Naive thymus-derived CD4-positive, alpha-beta T cell (primary cell): ENCODE data around the gene ARGLU1. TPM values are rescaled to one million over a fixed set of nuclear protein-coding genes. Genes with fewer than 3 reads are reported as not detected.

Experiments used
- ATAC-seq: fragments of 150-1000 bp; cut with Tn5 transposase; 2 replicates; pipeline ENCODE4 v1.10.0; 2021; ENCODE audit warnings: mild to moderate bottlenecking, moderate library complexity
- CTCF ChIA-PET: fragments of 350-600 bp; sonication (Branson Sonifier 250); formaldehyde crosslinking; loops from one replicate; lab custom pipeline; 2021; ENCODE audit warnings: antibody characterized with exemption; lab: Charles Lee
- POLR2A ChIA-PET: fragments of 350-600 bp; sonication (Branson Sonifier 250); formaldehyde crosslinking; loops from one replicate; lab custom pipeline; 2021; ENCODE audit warnings: antibody characterized with exemption, inconsistent platforms; lab: Charles Lee
- DNase-seq, 9 donors: peaks; one replicate each; pipeline versions ENCODE4 v3.0.0 to v3.0.0-alpha.2; 2020 to 2022; ENCODE audit warnings: mixed read lengths in 1 of 9
- H3K27ac ChIP-seq: one replicate; pipeline ENCODE4 v1.7.0; 2013; ENCODE audit warnings: mild to moderate bottlenecking, low read depth, low read length, moderate library complexity
- H3K27me3 ChIP-seq, 2 donors: one replicate each; pipeline ENCODE4 v1.7.0; 2013; ENCODE audit warnings: low read length in 2 of 2, mild to moderate bottlenecking in 2 of 2, moderate library complexity in 2 of 2; ENCODE audit not compliant: control insufficient read depth in 2 of 2, insufficient read depth in 2 of 2
- H3K36me3 ChIP-seq, 3 experiments: 1 replicate in 2 of 3; 2 replicates in 1 of 3; pipeline ENCODE4 v1.7.0; 2013; ENCODE audit warnings: low read length in 3 of 3, mild to moderate bottlenecking in 3 of 3, moderate library complexity in 1 of 3; ENCODE audit not compliant: insufficient read depth in 3 of 3, control insufficient read depth in 2 of 3
- H3K4me1 ChIP-seq, 2 donors: one replicate each; pipeline ENCODE4 v1.7.0; 2013; ENCODE audit warnings: low read length in 2 of 2, mild to moderate bottlenecking in 2 of 2, moderate library complexity in 1 of 2; ENCODE audit not compliant: control insufficient read depth in 2 of 2, insufficient read depth in 2 of 2
- H3K4me3 ChIP-seq: 2 replicates; pipeline ENCODE4 v1.7.0; 2013; ENCODE audit warnings: mild to moderate bottlenecking, low read length
- H3K9me3 ChIP-seq, 3 experiments: 1 replicate in 2 of 3; 2 replicates in 1 of 3; pipeline ENCODE4 v1.7.0; 2013; ENCODE audit warnings: low read length in 3 of 3; ENCODE audit not compliant: control insufficient read depth in 2 of 3
- H3K27ac Mint-ChIP-seq, 9 donors: one replicate each; pipeline ENCODE4 v1.8.0; 2020 to 2022; ENCODE audit warnings: mixed read lengths in 9 of 9, mild to moderate bottlenecking in 8 of 9, moderate library complexity in 5 of 9, inconsistent platforms in 2 of 9
- H3K27me3 Mint-ChIP-seq, 5 donors: one replicate each; pipeline ENCODE4 v1.8.0; 2021 to 2022; ENCODE audit warnings: mixed read lengths in 5 of 5, mild to moderate bottlenecking in 1 of 5
- H3K36me3 Mint-ChIP-seq, 5 donors: one replicate each; pipeline ENCODE4 v1.8.0; 2020 to 2022; ENCODE audit warnings: mixed read lengths in 5 of 5, mild to moderate bottlenecking in 3 of 5, inconsistent platforms in 1 of 5
- H3K4me1 Mint-ChIP-seq, 7 donors: one replicate each; pipeline ENCODE4 v1.8.0; 2020 to 2022; ENCODE audit warnings: mixed read lengths in 7 of 7, mild to moderate bottlenecking in 3 of 7, inconsistent platforms in 1 of 7
- H3K4me3 Mint-ChIP-seq, 10 donors: one replicate each; pipeline ENCODE4 v1.8.0; 2020 to 2022; ENCODE audit warnings: mild to moderate bottlenecking in 10 of 10, mixed read lengths in 10 of 10, moderate library complexity in 6 of 10, inconsistent platforms in 2 of 10
- H3K9me3 Mint-ChIP-seq, 11 donors: one replicate each; pipeline ENCODE4 v1.8.0; 2020 to 2022; ENCODE audit warnings: mixed read lengths in 11 of 11, mild to moderate bottlenecking in 4 of 11, inconsistent platforms in 1 of 11, moderate library complexity in 1 of 11
- intact Hi-C, 2 donors: fragments of 100-400 bp; cut with micrococcal nuclease; formaldehyde crosslinking; loops; one replicate each; pipeline ENCODE4 v1.15.1; 2023
- polyA plus RNA-seq, 2 donors: library from polyadenylated mRNA; unstranded; fragments of 300-500 nt; fragmentation: Illumina TruSeq; gene quantifications; one replicate each; pipeline ENCODE4 v1.2.3, GENCODE V29; 2021
- total RNA-seq, 6 experiments: library from RNA in 5 of 6; stranded (reverse) in 5 of 6; gene quantifications; 1 replicate in 5 of 6; 2 replicates in 1 of 6; pipeline ENCODE4 v1.2.3 and lab custom pipeline; 2021 to 2026

ARGLU1 gene
- total and polyA plus RNA-seq, 7 experiments from 2014 or later: 36.1 to 291 (median 144) TPM

- H3K9me3 Mint-ChIP-seq: peaks cover 0 to 2% (median 0%) of the 10 kb centered on the region in 11 donors
- peaks cover 48 to 82% (median 54%) of the 10 kb centered on the region in 5 donors for H3K27me3 Mint-ChIP-seq
These were observed 37.6 kb downstream of the ARGLU1 start for GRCh38 chr13:106530171-106530851.

DNA sequence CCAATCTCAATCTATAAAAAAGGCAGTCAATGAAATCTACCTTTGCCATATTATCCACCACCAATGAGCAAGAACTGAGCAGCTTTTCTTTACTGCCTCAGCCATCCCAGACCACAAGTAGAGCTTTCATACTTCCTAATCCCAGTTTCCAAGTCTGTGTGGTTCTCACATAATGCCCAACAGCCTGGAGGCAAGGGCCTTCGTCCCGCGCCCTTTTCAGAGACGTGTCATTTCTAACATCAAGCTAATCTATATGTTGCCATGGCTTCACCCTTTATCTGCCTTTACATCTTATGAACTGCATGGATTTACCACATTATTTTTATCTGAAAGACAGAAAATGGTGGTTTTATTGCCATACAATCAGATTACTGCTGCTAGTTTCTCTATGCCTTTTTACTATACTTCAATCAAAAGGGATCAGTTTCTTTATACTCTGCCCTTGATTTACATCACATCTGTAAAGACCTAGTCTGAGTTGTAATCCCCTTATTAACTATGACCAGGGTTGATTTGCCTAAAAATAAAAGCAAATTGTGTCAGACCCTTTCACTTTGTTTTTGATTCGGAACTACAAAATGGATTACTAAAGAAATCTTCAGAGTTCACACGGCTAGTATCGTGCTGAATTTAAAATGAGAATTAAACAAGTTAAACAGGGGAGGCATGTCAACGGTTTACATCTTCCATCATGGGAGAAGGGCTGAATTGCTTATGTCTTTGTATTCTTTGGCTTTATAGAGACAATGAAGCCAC is 38.3 kb downstream of the ARGLU1 start:
- H3K27me3 Mint-ChIP-seq: peaks cover 51 to 80% (median 54%) of the 10 kb centered on the region in 5 donors
- no peak for ATAC-seq

More at GRCh38 chr13:106530171-106530851, 37.6 kb downstream of the ARGLU1 start:
- H3K36me3 ChIP-seq: no peaks in the 10 kb centered on the region
- DNase-seq (no peak), ATAC-seq (no peak)
- CTCF ChIA-PET: no interaction called here
- Mint-ChIP-seq H3K36me3 (peaks cover 0 to 4% (median 0%) of the 10 kb centered on the region in 5 donors), H3K4me1 (peaks cover 5 to 20% (median 14%) of the 10 kb centered on the region in 7 donors), H3K4me3 (no peak overlapping the region), H3K27ac (no peak overlapping the region)
- peaks cover 5 to 19% of the 10 kb centered on the region in 2 donors for H3K4me1 ChIP-seq
- no peak overlapping the region for H3K4me3 ChIP-seq
- intact Hi-C loops: loop anchor here in 1 of 2 donors (10.0 kb wide), 1 partner anchor 1684 kb away; the partner anchor contains the start of genes ABHD13 and LIG4
- no peaks in the 10 kb centered on the region for H3K27me3 ChIP-seq
- H3K27ac ChIP-seq: no peak overlapping the region
- H3K9me3 ChIP-seq: no peaks in the 10 kb centered on the region
- POLR2A ChIA-PET: no interaction called here

GRCh38 chr13:106528718-106529414 is 39.1 kb downstream of the ARGLU1 start:
- ChIA-PET CTCF (no interaction called here), POLR2A (no interaction called here)
- intact Hi-C loops: no loop called here
- peaks cover 5 to 19% (median 13%) of the 10 kb centered on the region in 7 donors for H3K4me1 Mint-ChIP-seq
- no peaks in the 10 kb centered on the region for H3K27me3 ChIP-seq
- DNase-seq: no peak
- no peak overlapping the region for H3K4me3 ChIP-seq
- H3K9me3 ChIP-seq: no peaks in the 10 kb centered on the region
- no peak overlapping the region for H3K27ac ChIP-seq
- peaks cover 1 to 13% of the 10 kb centered on the region in 2 donors for H3K4me1 ChIP-seq
- H3K9me3 Mint-ChIP-seq: peaks cover 0 to 2% (median 0%) of the 10 kb centered on the region in 11 donors
- peaks cover 0 to 4% (median 0%) of the 10 kb centered on the region in 5 donors for H3K36me3 Mint-ChIP-seq
- no peaks in the 10 kb centered on the region for H3K36me3 ChIP-seq
- ATAC-seq: no peak
- no peak overlapping the region for H3K4me3 Mint-ChIP-seq
- peak overlapping the region in 1 of 9 donors; percentile 6 for H3K27ac Mint-ChIP-seq
- H3K27me3 Mint-ChIP-seq: peaks cover 52 to 79% (median 54%) of the 10 kb centered on the region in 5 donors

More for the DNA sequence above, 38.3 kb downstream of the ARGLU1 start:
- Mint-ChIP-seq H3K27ac (peak overlapping the region in 1 of 9 donors; percentile 6), H3K9me3 (peaks cover 0 to 2% (median 0%) of the 10 kb centered on the region in 11 donors), H3K4me1 (peaks cover 5 to 20% (median 14%) of the 10 kb centered on the region in 7 donors), H3K4me3 (no peak overlapping the region), H3K36me3 (peaks cover 0 to 4% (median 0%) of the 10 kb centered on the region in 5 donors)
- Histone ChIP-seq H3K9me3 (no peaks in the 10 kb centered on the region), H3K27ac (no peak overlapping the region), H3K4me3 (no peak overlapping the region), H3K4me1 (peaks cover 5 to 19% of the 10 kb centered on the region in 2 donors), H3K36me3 (no peaks in the 10 kb centered on the region), H3K27me3 (no peaks in the 10 kb centered on the region)
- CTCF ChIA-PET: no interaction called here
- intact Hi-C loops: loop anchor here in 1 of 2 donors (10.0 kb wide), 1 partner anchor 1685 kb away; the partner anchor contains the start of genes ABHD13 and LIG4
- DNase-seq: no peak
- POLR2A ChIA-PET: no interaction called here

DNA sequence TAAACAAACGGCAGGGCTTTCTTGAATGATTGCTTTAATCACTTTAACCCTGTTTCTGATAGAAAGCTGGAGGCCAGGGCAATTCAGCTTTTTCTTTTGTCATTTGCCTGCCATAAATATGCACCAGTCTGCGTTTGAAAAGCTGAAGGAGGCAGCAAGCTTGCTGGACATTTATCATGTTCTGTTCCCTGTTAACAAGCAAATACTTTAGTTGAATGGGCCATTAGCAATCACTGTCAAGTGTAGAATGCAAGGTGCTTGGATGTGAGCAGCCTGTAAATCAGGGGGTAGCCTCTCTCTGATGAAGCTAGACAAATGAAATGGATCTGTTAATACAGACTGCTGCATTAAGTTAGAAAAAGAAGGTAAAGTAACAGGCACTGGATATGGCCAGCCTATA is 40.1 kb downstream of the ARGLU1 start:
- H3K4me3 ChIP-seq: no peak overlapping the region
- DNase-seq: no peak
- Mint-ChIP-seq H3K4me1 (peaks cover 0 to 8% (median 4%) of the 10 kb centered on the region in 7 donors), H3K27ac (no peak overlapping the region), H3K27me3 (peaks cover 43 to 73% (median 46%) of the 10 kb centered on the region in 5 donors), H3K36me3 (no peaks in the 10 kb centered on the region), H3K9me3 (peaks cover 0 to 2% (median 0%) of the 10 kb centered on the region in 11 donors), H3K4me3 (no peak overlapping the region)
- no peak for ATAC-seq
- H3K36me3 ChIP-seq: no peaks in the 10 kb centered on the region
- intact Hi-C loops: no loop called here
- CTCF ChIA-PET: interaction anchor here (1.4 kb wide), 1 partner anchor 9 kb away, joined by 5 read pairs; no protein-coding TSS in a partner anchor
- no peaks in the 10 kb centered on the region for H3K9me3 ChIP-seq
- H3K4me1 ChIP-seq: peaks cover 0 to 3% of the 10 kb centered on the region in 2 donors
- H3K27ac ChIP-seq: no peak overlapping the region
- no peaks in the 10 kb centered on the region for H3K27me3 ChIP-seq
- POLR2A ChIA-PET: no interaction called here

- H3K4me1 Mint-ChIP-seq: peaks cover 0 to 5% (median under 1%) of the 10 kb centered on the region in 7 donors
- H3K27me3 Mint-ChIP-seq: peaks cover 39 to 72% (median 46%) of the 10 kb centered on the region in 5 donors
- no peaks in the 10 kb centered on the region for H3K36me3 ChIP-seq
- CTCF ChIA-PET: interaction anchor here (1.4 kb wide), 1 partner anchor 10 kb away, joined by 5 read pairs; no protein-coding TSS in a partner anchor
- no peak overlapping the region for H3K27ac ChIP-seq
- H3K4me3 ChIP-seq: no peak overlapping the region
- H3K4me1 ChIP-seq: no peaks in the 10 kb centered on the region
- no peak overlapping the region for H3K27ac Mint-ChIP-seq
- no peak for ATAC-seq
- POLR2A ChIA-PET: no interaction called here
- H3K36me3 Mint-ChIP-seq: no peaks in the 10 kb centered on the region
- peaks cover 0 to 2% (median 0%) of the 10 kb centered on the region in 11 donors for H3K9me3 Mint-ChIP-seq
- intact Hi-C loops: no loop called here
- H3K27me3 ChIP-seq: no peaks in the 10 kb centered on the region
- DNase-seq: no peak
- H3K9me3 ChIP-seq: no peaks in the 10 kb centered on the region
- H3K4me3 Mint-ChIP-seq: no peak overlapping the region
These were observed 40.5 kb downstream of the ARGLU1 start for GRCh38 chr13:106527445-106527801.

- DNase-seq: no peak
- H3K9me3 ChIP-seq: no peaks in the 10 kb centered on the region
- H3K27ac ChIP-seq: no peak overlapping the region
- no peak for ATAC-seq
- no peaks in the 10 kb centered on the region for H3K36me3 ChIP-seq
- intact Hi-C loops: no loop called here
- H3K4me1 Mint-ChIP-seq: peaks cover 0 to 2% (median 0%) of the 10 kb centered on the region in 7 donors
- H3K4me3 ChIP-seq: no peak overlapping the region
- CTCF ChIA-PET: interaction anchor here (1.4 kb wide), 1 partner anchor 10 kb away, joined by 5 read pairs; no protein-coding TSS in a partner anchor
- H3K27ac Mint-ChIP-seq: no peak overlapping the region
- H3K4me3 Mint-ChIP-seq: no peak overlapping the region
- no peaks in the 10 kb centered on the region for H3K4me1 ChIP-seq
- peaks cover 36 to 66% (median 44%) of the 10 kb centered on the region in 5 donors for H3K27me3 Mint-ChIP-seq
- peaks cover 0 to 2% (median 0%) of the 10 kb centered on the region in 11 donors for H3K9me3 Mint-ChIP-seq
- H3K27me3 ChIP-seq: no peaks in the 10 kb centered on the region
- POLR2A ChIA-PET: no interaction called here
- no peaks in the 10 kb centered on the region for H3K36me3 Mint-ChIP-seq
These were observed 41.0 kb downstream of the ARGLU1 start for GRCh38 chr13:106526738-106527444.
